Activated T-cell treated with anti-CD3 and anti-CD28 coated beads, Interleukin-2, amount 50 U/mL, for 24 hours (primary cell): ENCODE data around the gene SLIT1.

ENCODE experiments used
- DNase-seq: peaks from one replicate; pipeline ENCODE4 v3.0.0-alpha.2; 2020
- H3K27ac Mint-ChIP-seq: 2 replicates; pipeline ENCODE4 v1.8.0; 2020; ENCODE audit warnings: mild to moderate bottlenecking, mixed read lengths
- H3K27me3 Mint-ChIP-seq: 2 replicates; pipeline ENCODE4 v1.8.0; 2020; ENCODE audit warnings: mixed read lengths
- H3K36me3 Mint-ChIP-seq: 2 replicates; pipeline ENCODE4 v1.8.0; 2020; ENCODE audit warnings: low read depth, mixed read lengths
- H3K4me1 Mint-ChIP-seq: 2 replicates; pipeline ENCODE4 v1.8.0; 2020; ENCODE audit warnings: low read depth, mixed read lengths
- H3K4me3 Mint-ChIP-seq: 2 replicates; pipeline ENCODE4 v1.8.0; 2020; ENCODE audit warnings: mild to moderate bottlenecking, moderate library complexity, mixed read lengths
- H3K9me3 Mint-ChIP-seq: 2 replicates; pipeline ENCODE4 v1.8.0; 2020; ENCODE audit warnings: mixed read lengths

Gene SLIT1

DNA sequence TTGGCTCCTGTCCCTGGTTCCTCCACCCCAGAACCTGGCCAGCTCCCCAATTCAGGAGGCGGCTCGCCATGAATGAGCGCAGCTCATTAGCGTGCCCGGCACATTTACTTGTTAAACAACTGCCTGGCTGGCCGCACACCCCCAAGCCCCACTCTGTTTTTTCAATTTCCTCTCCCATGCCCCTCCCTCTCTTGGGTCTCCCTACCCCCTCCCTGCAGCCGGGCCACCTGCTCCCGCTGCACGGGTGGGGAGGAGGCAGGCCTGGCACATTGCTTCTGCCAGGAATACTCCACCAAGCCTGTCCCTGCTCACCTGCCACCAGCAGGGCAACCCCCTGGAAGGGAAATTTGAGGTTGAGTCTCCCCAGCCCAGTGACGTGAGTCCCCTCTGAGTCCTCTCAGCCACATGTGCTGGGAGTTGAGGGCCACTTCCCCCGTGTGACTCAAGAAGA is 2.5 kb upstream of the SLIT1 start:
- H3K4me1 Mint-ChIP-seq, result peaks cover 8% of the 10 kb centered on the region
- no peak overlapping the region for H3K27ac Mint-ChIP-seq
- H3K36me3 Mint-ChIP-seq, result no peaks in the 10 kb centered on the region
- no peaks in the 10 kb centered on the region for H3K9me3 Mint-ChIP-seq
- no peak for DNase-seq
- peaks cover 57% of the 10 kb centered on the region for H3K27me3 Mint-ChIP-seq
- no peak overlapping the region for H3K4me3 Mint-ChIP-seq

- no peak overlapping the region for H3K4me3 Mint-ChIP-seq
- no peak overlapping the region for H3K27ac Mint-ChIP-seq
- H3K27me3 Mint-ChIP-seq, result peaks cover 61% of the 10 kb centered on the region
Observed at GRCh38 chr10:97186911-97187310, 1.2 kb upstream of the SLIT1 start.

GRCh38 chr10:97184971-97185325 is 811 bp downstream of the SLIT1 start:
- Mint-ChIP-seq H3K27ac (no peak overlapping the region), H3K4me1 (peaks cover 8% of the 10 kb centered on the region), H3K9me3 (no peaks in the 10 kb centered on the region), H3K36me3 (no peaks in the 10 kb centered on the region), H3K4me3 (peak overlapping the region; percentile 32), H3K27me3 (peaks cover 76% of the 10 kb centered on the region)
- no peak for DNase-seq

More at GRCh38 chr10:97186911-97187310, 1.2 kb upstream of the SLIT1 start:
- DNase-seq, result no peak
- H3K4me1 Mint-ChIP-seq, result peaks cover 8% of the 10 kb centered on the region
- H3K9me3 Mint-ChIP-seq, result no peaks in the 10 kb centered on the region
- no peaks in the 10 kb centered on the region for H3K36me3 Mint-ChIP-seq

GRCh38 chr10:97183314-97183713 is 2.4 kb downstream of the SLIT1 start:
- H3K4me1 Mint-ChIP-seq, result peaks cover 8% of the 10 kb centered on the region
- no peak overlapping the region for H3K27ac Mint-ChIP-seq
- H3K9me3 Mint-ChIP-seq, result no peaks in the 10 kb centered on the region
- H3K36me3 Mint-ChIP-seq, result no peaks in the 10 kb centered on the region
- DNase-seq, result no peak
- peaks cover 77% of the 10 kb centered on the region for H3K27me3 Mint-ChIP-seq
- H3K4me3 Mint-ChIP-seq, result no peak overlapping the region

GRCh38 chr10:97182288-97182990 is 3.3 kb downstream of the SLIT1 start:
- peaks cover 71% of the 10 kb centered on the region for H3K27me3 Mint-ChIP-seq
- H3K4me3 Mint-ChIP-seq, result no peak overlapping the region
- no peaks in the 10 kb centered on the region for H3K9me3 Mint-ChIP-seq
- no peak for DNase-seq
- no peak overlapping the region for H3K27ac Mint-ChIP-seq
- peaks cover 8% of the 10 kb centered on the region for H3K4me1 Mint-ChIP-seq
- no peaks in the 10 kb centered on the region for H3K36me3 Mint-ChIP-seq

- no peaks in the 10 kb centered on the region for H3K36me3 Mint-ChIP-seq
Observed at GRCh38 chr10:97180986-97181385, 4.8 kb downstream of the SLIT1 start.

DNA sequence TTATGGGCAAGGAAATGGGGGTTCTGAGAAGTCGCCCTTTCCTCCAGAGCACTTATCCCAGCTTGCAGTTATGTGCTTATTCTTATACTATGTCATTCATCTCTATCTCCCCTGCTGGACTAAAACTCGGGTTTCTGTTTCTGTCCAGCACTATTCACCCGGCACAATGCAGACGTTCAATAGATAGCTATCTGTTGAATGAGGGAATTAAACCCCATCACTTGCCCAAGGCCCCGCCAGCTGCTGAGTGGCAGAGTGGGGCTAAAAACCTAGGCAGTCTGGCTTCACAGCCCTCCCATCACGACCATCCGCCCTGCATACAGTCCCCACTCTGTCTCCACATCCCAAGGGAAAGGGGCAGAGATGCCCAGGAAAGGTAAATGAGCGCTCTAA is 5.4 kb downstream of the SLIT1 start:
- Mint-ChIP-seq H3K4me3 (no peak overlapping the region), H3K27ac (no peak overlapping the region), H3K4me1 (peaks cover 5% of the 10 kb centered on the region), H3K27me3 (peaks cover 54% of the 10 kb centered on the region), H3K36me3 (no peaks in the 10 kb centered on the region), H3K9me3 (no peaks in the 10 kb centered on the region)
- no peak for DNase-seq

More at GRCh38 chr10:97180986-97181385, 4.8 kb downstream of the SLIT1 start:
- no peak overlapping the region for H3K4me3 Mint-ChIP-seq
- H3K27ac Mint-ChIP-seq, result no peak overlapping the region
- peaks cover 7% of the 10 kb centered on the region for H3K4me1 Mint-ChIP-seq
- H3K27me3 Mint-ChIP-seq, result peaks cover 57% of the 10 kb centered on the region
- H3K9me3 Mint-ChIP-seq, result no peaks in the 10 kb centered on the region
- DNase-seq, result no peak

DNA sequence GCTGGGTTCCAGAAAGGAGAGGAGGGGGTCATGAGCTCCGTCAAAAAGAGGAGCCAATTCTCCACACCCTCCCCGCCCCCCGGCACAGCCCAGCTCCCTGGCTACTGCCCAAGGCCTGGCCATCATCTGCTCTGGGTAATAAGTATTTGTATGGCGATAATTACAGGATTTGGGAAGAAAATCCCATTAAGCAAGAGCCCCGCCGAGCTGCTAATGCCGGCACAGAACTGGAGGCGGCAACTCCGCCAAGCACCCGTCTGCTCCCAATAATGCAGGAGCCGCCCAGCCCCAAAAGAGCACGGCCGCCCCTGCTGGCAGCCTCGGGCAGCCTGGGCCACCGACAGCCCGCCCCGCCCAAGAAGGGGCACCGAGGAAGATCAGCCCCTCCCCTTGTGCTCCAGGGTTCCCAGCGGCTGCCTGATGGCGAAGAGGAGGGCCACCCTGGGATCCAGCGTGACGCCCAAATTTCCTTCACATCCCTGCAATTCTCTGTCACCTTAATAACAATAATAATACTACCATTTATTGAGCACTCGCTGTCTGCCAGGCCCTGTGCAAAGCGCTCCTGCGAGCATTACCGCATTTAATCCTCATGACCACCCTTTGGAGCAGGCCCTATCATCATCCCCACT is 5.9 kb downstream of the SLIT1 start:
- peaks cover 51% of the 10 kb centered on the region for H3K27me3 Mint-ChIP-seq
- no peak overlapping the region for H3K27ac Mint-ChIP-seq
- H3K36me3 Mint-ChIP-seq, result no peaks in the 10 kb centered on the region
- H3K4me3 Mint-ChIP-seq, result no peak overlapping the region
- no peak for DNase-seq
- H3K4me1 Mint-ChIP-seq, result peaks cover 3% of the 10 kb centered on the region
- no peaks in the 10 kb centered on the region for H3K9me3 Mint-ChIP-seq

DNA sequence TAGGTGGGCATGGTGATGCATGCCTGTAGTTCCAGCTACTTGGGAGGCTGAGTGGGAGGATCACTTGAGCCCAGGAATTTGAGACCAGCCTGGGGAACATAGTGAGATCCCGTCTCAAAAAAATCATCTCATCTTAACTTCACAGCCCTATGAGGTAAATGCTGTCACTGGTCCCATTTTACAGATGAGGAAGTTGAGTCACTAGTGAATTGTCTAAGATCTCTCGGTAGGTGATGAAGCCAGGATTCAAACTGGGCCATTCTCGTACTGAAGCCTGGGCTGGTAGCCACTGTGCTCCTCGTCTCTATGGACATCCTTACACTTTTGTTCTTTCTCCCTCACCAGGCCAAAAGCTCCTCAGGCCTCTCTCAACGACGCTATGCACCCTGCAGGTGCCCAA is 6.4 kb downstream of the SLIT1 start:
- Mint-ChIP-seq H3K27me3 (peaks cover 46% of the 10 kb centered on the region), H3K9me3 (no peaks in the 10 kb centered on the region), H3K27ac (no peak overlapping the region)

GRCh38 chr10:97178074-97178473 is 7.7 kb downstream of the SLIT1 start:
- no peaks in the 10 kb centered on the region for H3K36me3 Mint-ChIP-seq
- no peak overlapping the region for H3K4me3 Mint-ChIP-seq
- H3K4me1 Mint-ChIP-seq, result no peaks in the 10 kb centered on the region
- H3K27ac Mint-ChIP-seq, result no peak overlapping the region
- H3K27me3 Mint-ChIP-seq, result peaks cover 34% of the 10 kb centered on the region
- no peak for DNase-seq
- no peaks in the 10 kb centered on the region for H3K9me3 Mint-ChIP-seq

More for the DNA sequence above, 6.4 kb downstream of the SLIT1 start:
- DNase-seq, result no peak
- Mint-ChIP-seq H3K36me3 (no peaks in the 10 kb centered on the region), H3K4me1 (no peaks in the 10 kb centered on the region), H3K4me3 (no peak overlapping the region)

- Mint-ChIP-seq H3K9me3 (no peaks in the 10 kb centered on the region), H3K4me3 (no peak overlapping the region), H3K36me3 (no peaks in the 10 kb centered on the region), H3K27me3 (peaks cover 24% of the 10 kb centered on the region), H3K27ac (no peak overlapping the region), H3K4me1 (no peaks in the 10 kb centered on the region)
- no peak for DNase-seq
Observed at GRCh38 chr10:97176226-97176625, 9.5 kb downstream of the SLIT1 start.

DNA sequence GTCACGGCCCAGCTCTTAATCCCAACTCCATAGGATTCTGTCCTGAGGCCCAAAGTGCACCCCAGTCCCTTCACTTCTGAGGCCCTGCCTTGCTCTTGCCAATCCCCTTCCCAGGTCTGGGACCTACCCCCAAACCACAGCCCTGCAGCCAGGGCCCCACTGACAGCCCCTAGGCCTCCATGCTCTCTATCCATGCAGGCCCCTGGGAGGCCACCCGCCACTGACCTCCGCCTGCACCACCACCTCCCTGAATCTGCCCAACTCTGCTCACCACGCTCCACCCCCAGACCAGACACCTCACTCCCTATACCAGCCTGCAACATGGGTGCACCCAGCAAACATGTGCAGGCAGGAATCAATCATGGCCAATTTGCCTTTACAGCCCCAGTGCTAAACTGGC is 10.2 kb downstream of the SLIT1 start:
- H3K9me3 Mint-ChIP-seq, result no peaks in the 10 kb centered on the region

GRCh38 chr10:97174941-97175340 is 10.8 kb downstream of the SLIT1 start:
- H3K4me3 Mint-ChIP-seq, result no peak overlapping the region
- H3K27ac Mint-ChIP-seq, result no peak overlapping the region
- H3K27me3 Mint-ChIP-seq, result peaks cover 20% of the 10 kb centered on the region
- H3K36me3 Mint-ChIP-seq, result no peaks in the 10 kb centered on the region
- H3K9me3 Mint-ChIP-seq, result no peaks in the 10 kb centered on the region
- no peaks in the 10 kb centered on the region for H3K4me1 Mint-ChIP-seq
- no peak for DNase-seq

More for the DNA sequence above, 10.2 kb downstream of the SLIT1 start:
- no peak for DNase-seq
- Mint-ChIP-seq H3K4me3 (no peak overlapping the region), H3K27ac (no peak overlapping the region), H3K36me3 (no peaks in the 10 kb centered on the region), H3K27me3 (peaks cover 22% of the 10 kb centered on the region), H3K4me1 (no peaks in the 10 kb centered on the region)

DNA sequence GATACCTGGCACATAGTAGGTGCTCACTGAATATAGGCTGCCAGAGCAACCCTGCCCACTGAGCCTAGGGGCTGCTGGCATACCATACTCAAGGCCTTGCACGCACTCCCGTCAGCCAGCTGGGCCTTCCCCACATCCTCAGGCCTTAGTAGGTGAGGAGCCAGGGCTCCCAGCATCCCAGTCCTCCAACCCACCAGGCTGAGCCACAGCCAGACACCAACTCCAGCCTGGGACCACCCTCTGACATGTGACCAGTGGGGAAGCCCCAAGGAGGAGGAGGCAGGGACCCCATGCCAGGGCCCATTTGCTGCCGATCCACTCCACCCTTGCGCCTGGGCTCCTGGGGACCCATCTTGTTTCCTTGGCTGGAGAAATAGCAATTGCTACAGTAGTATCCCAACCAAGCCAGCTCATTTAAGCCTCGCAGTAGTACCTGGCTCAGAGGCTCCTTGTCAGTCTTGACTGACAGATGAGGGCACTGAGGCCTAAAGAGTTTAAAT is 11.4 kb downstream of the SLIT1 start:
- Mint-ChIP-seq H3K4me3 (no peak overlapping the region), H3K36me3 (no peaks in the 10 kb centered on the region), H3K4me1 (no peaks in the 10 kb centered on the region), H3K9me3 (no peaks in the 10 kb centered on the region), H3K27me3 (peaks cover 21% of the 10 kb centered on the region), H3K27ac (no peak overlapping the region)
- DNase-seq, result no peak

DNA sequence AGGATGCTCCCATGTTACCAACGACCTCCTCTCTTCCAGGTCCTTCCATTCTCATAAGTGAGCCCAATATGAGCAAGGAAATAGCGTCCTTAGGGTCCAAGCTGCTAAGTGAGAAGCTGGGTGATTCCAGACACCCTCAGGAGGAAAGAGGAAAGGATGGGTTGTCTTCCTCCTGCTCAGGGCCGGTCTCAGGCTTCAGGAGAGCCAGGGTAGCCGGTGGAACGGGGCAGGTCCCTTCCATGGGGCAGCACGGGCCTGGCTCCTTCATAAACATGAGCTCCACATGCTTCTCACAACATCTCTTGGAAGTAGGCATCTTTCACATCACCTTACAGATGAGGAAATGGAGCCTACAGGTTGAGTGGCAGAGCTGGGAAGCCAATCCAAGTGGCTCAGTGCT is 12.7 kb downstream of the SLIT1 start:
- Mint-ChIP-seq H3K9me3 (no peaks in the 10 kb centered on the region), H3K4me1 (no peaks in the 10 kb centered on the region), H3K27me3 (peaks cover 23% of the 10 kb centered on the region), H3K36me3 (no peaks in the 10 kb centered on the region), H3K4me3 (no peak overlapping the region), H3K27ac (no peak overlapping the region)
- no peak for DNase-seq
